GM23338 (cell line): ENCODE results near the gene ANP32E.

Source experiments
- CTCF ChIP-seq, 2 experiments: fragments of 200-600 bp in 1 of 2; sonication (generic) in 1 of 2; conservative IDR thresholded peaks; 2 replicates each; pipeline versions ENCODE4 v1.5.1 to v1.6.1; 2016 to 2017; ENCODE audit warnings: antibody characterized with exemption in 2 of 2, low read depth in 2 of 2, mild to moderate bottlenecking in 2 of 2, moderate library complexity in 1 of 2
- EZH2phosphoT487 ChIP-seq: fragments of 200-600 bp; sonication (generic); IDR thresholded peaks from one replicate; pipeline ENCODE4 v1.8.1; 2018; ENCODE audit warnings: antibody characterized with exemption; ENCODE audit not compliant: unreplicated experiment
- JUNB ChIP-seq: IDR thresholded peaks from one replicate; pipeline ENCODE4 v1.6.1; 2016; ENCODE audit warnings: antibody characterized with exemption; ENCODE audit not compliant: unreplicated experiment

DNA sequence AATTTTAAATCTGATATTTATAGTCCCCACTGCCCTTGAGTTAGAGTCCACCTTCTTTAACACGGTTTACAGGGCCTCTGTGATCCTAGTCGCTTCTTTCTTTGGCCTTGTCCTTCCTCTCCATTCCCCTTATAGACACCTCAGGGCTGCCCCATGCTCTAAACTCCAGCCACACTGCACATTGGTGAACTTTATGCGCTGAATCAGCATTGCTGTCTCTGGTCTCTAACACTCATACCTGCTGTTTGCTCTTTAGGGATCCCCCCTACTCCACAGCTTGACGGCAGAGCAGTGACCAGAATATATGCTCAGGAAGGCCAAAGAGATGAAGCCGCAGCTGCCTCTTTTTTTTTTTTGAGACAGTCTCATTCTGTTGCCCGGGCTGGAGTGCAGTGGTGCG is 56.0 kb downstream of the ANP32E start:
- TF ChIP-seq EZH2phosphoT487 (no peak), CTCF (conservative IDR thresholded peaks at IDR 0.05; ENCODE audit: low read depth in 2 of 2) (no peak), JUNB (no peak)
